ENCODE measurements around the gene VARS2.
A peak's percentile ranks its signal among the peaks of the same experiment; 100 is the strongest.
"Not testable (repeated sequence)": the region's sequence is repeated elsewhere in the genome, so short reads cannot be mapped to it uniquely, and the experiment has no call there.

Gene VARS2

GRCh38 chr6:30914076-30914853 is at the start of gene VARS2:
Gene VARS2 (plus strand): TSS chr6:30914238. CDS start chr6:30914837, 599 bp downstream.
- TF ChIP-seq JUND (IDR thresholded peaks at IDR 0.05; ENCODE audit: low read depth) = no peak
- in situ Hi-C loops (cut with HindIII; ENCODE audit: low pct_unique_long_range_greater_than_20kb, low sequenced_read_pairs) = no loop called here
- peak; percentile 97 for DNase-seq (ENCODE audit: low read depth in 1 of 2, low spot score in 1 of 2)

- no peak for DNase-seq (ENCODE audit: low read depth in 1 of 2, low spot score in 1 of 2)
- TF ChIP-seq JUND (IDR thresholded peaks at IDR 0.05; ENCODE audit: low read depth) = no peak
- in situ Hi-C loops (cut with HindIII; ENCODE audit: low pct_unique_long_range_greater_than_20kb, low sequenced_read_pairs) = no loop called here
Observed at GRCh38 chr6:30864325-30864724, 49.7 kb upstream of the VARS2 start.

- in situ Hi-C loops (cut with HindIII; ENCODE audit: low pct_unique_long_range_greater_than_20kb, low sequenced_read_pairs); DNase-seq (ENCODE audit: low read depth in 1 of 2, low spot score in 1 of 2): not testable (repeated sequence)
Observed at GRCh38 chr6:30869241-30869749, 44.7 kb upstream of the VARS2 start.

- in situ Hi-C loops (cut with HindIII; ENCODE audit: low pct_unique_long_range_greater_than_20kb, low sequenced_read_pairs) = no loop called here
- DNase-seq (ENCODE audit: low read depth in 1 of 2, low spot score in 1 of 2) = no peak
- TF ChIP-seq JUND (IDR thresholded peaks at IDR 0.05; ENCODE audit: low read depth) = no peak
Observed at GRCh38 chr6:30870546-30870945, 43.5 kb upstream of the VARS2 start.

GRCh38 chr6:30871592-30872183 is 42.4 kb upstream of the VARS2 start:
- DNase-seq (ENCODE audit: low read depth in 1 of 2, low spot score in 1 of 2) = no peak
- in situ Hi-C loops (cut with HindIII; ENCODE audit: low pct_unique_long_range_greater_than_20kb, low sequenced_read_pairs) = no loop called here
- TF ChIP-seq JUND (IDR thresholded peaks at IDR 0.05; ENCODE audit: low read depth) = no peak

- DNase-seq (ENCODE audit: low read depth in 1 of 2, low spot score in 1 of 2) = no peak
- TF ChIP-seq JUND (IDR thresholded peaks at IDR 0.05; ENCODE audit: low read depth) = no peak
- in situ Hi-C loops (cut with HindIII; ENCODE audit: low pct_unique_long_range_greater_than_20kb, low sequenced_read_pairs) = no loop called here
Observed at GRCh38 chr6:30873137-30873640, 40.8 kb upstream of the VARS2 start.

GRCh38 chr6:30873795-30874194 is 40.2 kb upstream of the VARS2 start:
- DNase-seq (ENCODE audit: low read depth in 1 of 2, low spot score in 1 of 2); in situ Hi-C loops (cut with HindIII; ENCODE audit: low pct_unique_long_range_greater_than_20kb, low sequenced_read_pairs): not testable (repeated sequence)

GRCh38 chr6:30875244-30876038 is 38.6 kb upstream of the VARS2 start:
- no peak for TF ChIP-seq JUND (IDR thresholded peaks at IDR 0.05; ENCODE audit: low read depth)
- in situ Hi-C loops (cut with HindIII; ENCODE audit: low pct_unique_long_range_greater_than_20kb, low sequenced_read_pairs) = no loop called here
- peak in 1 of 2 experiments; percentile 99 for DNase-seq (ENCODE audit: low read depth in 1 of 2, low spot score in 1 of 2)

- no peak for TF ChIP-seq JUND (IDR thresholded peaks at IDR 0.05; ENCODE audit: low read depth)
- in situ Hi-C loops (cut with HindIII; ENCODE audit: low pct_unique_long_range_greater_than_20kb, low sequenced_read_pairs) = no loop called here
- no peak for DNase-seq (ENCODE audit: low read depth in 1 of 2, low spot score in 1 of 2)
Observed at GRCh38 chr6:30876039-30876730, 37.9 kb upstream of the VARS2 start.

- peak in 1 of 2 experiments; percentile 91 for DNase-seq (ENCODE audit: low read depth in 1 of 2, low spot score in 1 of 2)
- TF ChIP-seq JUND (IDR thresholded peaks at IDR 0.05; ENCODE audit: low read depth) = no peak
- in situ Hi-C loops (cut with HindIII; ENCODE audit: low pct_unique_long_range_greater_than_20kb, low sequenced_read_pairs) = no loop called here
Observed at GRCh38 chr6:30877419-30878262, 36.4 kb upstream of the VARS2 start.

- TF ChIP-seq JUND (IDR thresholded peaks at IDR 0.05; ENCODE audit: low read depth) = no peak
- DNase-seq (ENCODE audit: low read depth in 1 of 2, low spot score in 1 of 2) = no peak
- in situ Hi-C loops (cut with HindIII; ENCODE audit: low pct_unique_long_range_greater_than_20kb, low sequenced_read_pairs) = no loop called here
Observed at GRCh38 chr6:30879684-30880427, 34.2 kb upstream of the VARS2 start.

Data from T47D (cell line).